ENCODE measurements around the gene PCLAF. TPM values are rescaled to one million over a fixed set of nuclear protein-coding genes. Genes with fewer than 3 reads are reported as not detected.
"Not testable (repeated sequence)": the region's sequence is repeated elsewhere in the genome, so short reads cannot be mapped to it uniquely, and the experiment has no call there.

The PCLAF gene
- total RNA-seq, 1 experiment from 2014 or later, result 138 TPM

- intact Hi-C loops (cut with micrococcal nuclease; ENCODE audit: unreplicated experiment), result no loop called here
- no TSS peak for BruUV-seq (replicated peaks)
- Histone ChIP-seq H3K27ac (ENCODE audit: low read depth, low read length, poor library complexity, severe bottlenecking) (peak overlapping the region; percentile 16), H3K36me3 (ENCODE audit: insufficient read depth, low read length, poor library complexity, severe bottlenecking) (peaks cover 34% of the 10 kb centered on the region), H3K27me3 (replicated peaks; ENCODE audit: insufficient read depth, low read depth, low read length, poor library complexity) (no peaks in the 10 kb centered on the region), H3K4me1 (ENCODE audit: insufficient read depth, low read length, poor library complexity, severe bottlenecking) (peaks cover 18% of the 10 kb centered on the region), H3K9me3 (ENCODE audit: low read depth, low read length, poor library complexity, severe bottlenecking) (no peaks in the 10 kb centered on the region), H3K4me3 (ENCODE audit: low read depth, low read length, poor library complexity, severe bottlenecking) (peak overlapping the region; percentile 70)
- POLR2A ChIA-PET (ENCODE audit: low non-redundant PET), result interaction anchor here (0.6 kb wide), 1 partner anchor 10 kb away, joined by 17 read pairs; no protein-coding TSS in a partner anchor
- no peak for TF ChIP-seq EZH2 (IDR thresholded peaks at IDR 0.05; ENCODE audit: borderline replicate concordance, low read depth, low read length, poor library complexity, severe bottlenecking)
- no peak for TF ChIP-seq CTCF (conservative IDR thresholded peaks at IDR 0.05; ENCODE audit: low read depth, low read length)
- CTCF ChIA-PET, result no interaction called here
- DNase-seq (ENCODE audit: low spot score), result peak; percentile 33
These were observed 1.9 kb downstream of the PCLAF start for GRCh38 chr15:64379216-64379960.

- no peak for TF ChIP-seq CTCF (conservative IDR thresholded peaks at IDR 0.05; ENCODE audit: low read depth, low read length)
- TF ChIP-seq EZH2 (IDR thresholded peaks at IDR 0.05; ENCODE audit: borderline replicate concordance, low read depth, low read length, poor library complexity, severe bottlenecking), result no peak
- ChIA-PET CTCF (no interaction called here), POLR2A (ENCODE audit: low non-redundant PET) (no interaction called here)
- peaks cover 2% of the 10 kb centered on the region for H3K4me1 ChIP-seq (ENCODE audit: insufficient read depth, low read length, poor library complexity, severe bottlenecking)
- no peak overlapping the region for H3K27ac ChIP-seq (ENCODE audit: low read depth, low read length, poor library complexity, severe bottlenecking)
- DNase-seq (ENCODE audit: low spot score), result no peak
- no TSS peak for BruUV-seq (replicated peaks)
- H3K9me3 ChIP-seq (ENCODE audit: low read depth, low read length, poor library complexity, severe bottlenecking), result no peaks in the 10 kb centered on the region
- H3K4me3 ChIP-seq (ENCODE audit: low read depth, low read length, poor library complexity, severe bottlenecking), result no peak overlapping the region
- no peaks in the 10 kb centered on the region for H3K27me3 ChIP-seq (replicated peaks; ENCODE audit: insufficient read depth, low read depth, low read length, poor library complexity)
- intact Hi-C loops (cut with micrococcal nuclease; ENCODE audit: unreplicated experiment), result no loop called here
- H3K36me3 ChIP-seq (ENCODE audit: insufficient read depth, low read length, poor library complexity, severe bottlenecking), result peaks cover 55% of the 10 kb centered on the region
These were observed 7.9 kb downstream of the PCLAF start for GRCh38 chr15:64373360-64373759.

- POLR2A ChIA-PET (ENCODE audit: low non-redundant PET), result interaction anchor here (0.6 kb wide), 1 partner anchor 61 kb away, joined by 9 read pairs; no protein-coding TSS in a partner anchor
- not testable (repeated sequence) for BruUV-seq (replicated peaks)
These were observed 9.9 kb downstream of the PCLAF start for GRCh38 chr15:64371383-64371782.

More at GRCh38 chr15:64371383-64371782, 9.9 kb downstream of the PCLAF start:
- H3K27ac ChIP-seq (ENCODE audit: low read depth, low read length, poor library complexity, severe bottlenecking); H3K4me1 ChIP-seq (ENCODE audit: insufficient read depth, low read length, poor library complexity, severe bottlenecking); H3K9me3 ChIP-seq (ENCODE audit: low read depth, low read length, poor library complexity, severe bottlenecking); H3K27me3 ChIP-seq (replicated peaks; ENCODE audit: insufficient read depth, low read depth, low read length, poor library complexity); CTCF ChIA-PET; H3K4me3 ChIP-seq (ENCODE audit: low read depth, low read length, poor library complexity, severe bottlenecking); intact Hi-C loops (cut with micrococcal nuclease; ENCODE audit: unreplicated experiment); DNase-seq (ENCODE audit: low spot score): not testable (repeated sequence)
- H3K36me3 ChIP-seq (ENCODE audit: insufficient read depth, low read length, poor library complexity, severe bottlenecking), result peaks cover 41% of the 10 kb centered on the region
